Inflammatory macrophage (primary cell): ENCODE results near the gene SAPCD2.

Source experiments
- DNase-seq, 2 donors: peaks; one replicate each; pipeline ENCODE4 v3.0.0-alpha.2; 2020 to 2022

Gene SAPCD2

GRCh38 chr9:137017071-137017470 lies 53.3 kb downstream of the SAPCD2 start:
- no peak for DNase-seq

- no peak for DNase-seq
Measured at GRCh38 chr9:137016436-137016835, 53.9 kb downstream of the SAPCD2 start.

GRCh38 chr9:137015976-137016375 lies 54.4 kb downstream of the SAPCD2 start:
- no peak for DNase-seq

- DNase-seq = no peak
Measured at GRCh38 chr9:137015540-137015930, 54.8 kb downstream of the SAPCD2 start.

- no peak for DNase-seq
Measured at GRCh38 chr9:137014776-137015539, 55.4 kb downstream of the SAPCD2 start.

- no peak for DNase-seq
Measured at GRCh38 chr9:137014166-137014565, 56.2 kb downstream of the SAPCD2 start.

GRCh38 chr9:137013571-137013940 lies 56.8 kb downstream of the SAPCD2 start:
- DNase-seq = no peak

GRCh38 chr9:137012694-137013570 lies 57.4 kb downstream of the SAPCD2 start:
- no peak for DNase-seq
